Activated CD8-positive, alpha-beta memory T cell treated with anti-CD3 and anti-CD28 coated beads, Interleukin-2, amount 50 U/mL, for 1 hour (primary cell): ENCODE data around the gene TLCD3B.

Experiments used
- DNase-seq: peaks from one replicate; pipeline ENCODE4 v3.0.0-alpha.2; 2020; ENCODE audit errors: extremely low read depth

Gene TLCD3B

GRCh38 chr16:30030841-30031413 is at the start of gene TLCD3B:
Gene TLCD3B (minus strand): TSS chr16:30031271. CDS start chr16:30030527, 744 bp downstream.
- no peak for DNase-seq

- DNase-seq: no peak
These were observed 48.4 kb upstream of the TLCD3B start for GRCh38 chr16:30079480-30079879.

GRCh38 chr16:30078744-30079143 is 47.7 kb upstream of the TLCD3B start:
- DNase-seq: no peak

GRCh38 chr16:30077656-30078055 is 46.6 kb upstream of the TLCD3B start:
- no peak for DNase-seq

- no peak for DNase-seq
These were observed 45.3 kb upstream of the TLCD3B start for GRCh38 chr16:30076276-30076791.

- DNase-seq: peak; percentile 64
These were observed 44.6 kb upstream of the TLCD3B start, which contains the start of gene PPP4C for GRCh38 chr16:30075503-30076275. Gene PPP4C (plus strand): TSS chr16:30075994. CDS start chr16:30076378, 384 bp downstream.

GRCh38 chr16:30070490-30070889 is 39.4 kb upstream of the TLCD3B start:
- no peak for DNase-seq

GRCh38 chr16:30069611-30070462 is 38.8 kb upstream of the TLCD3B start:
- no peak for DNase-seq

- no peak for DNase-seq
These were observed 37.9 kb upstream of the TLCD3B start for GRCh38 chr16:30068750-30069610.

GRCh38 chr16:30068333-30068732 is 37.3 kb upstream of the TLCD3B start:
- no peak for DNase-seq

- no peak for DNase-seq
These were observed 36.5 kb upstream of the TLCD3B start for GRCh38 chr16:30067584-30067916.

GRCh38 chr16:30066761-30067583 is 35.9 kb upstream of the TLCD3B start:
- DNase-seq: no peak

- DNase-seq: no peak
These were observed 35.1 kb upstream of the TLCD3B start for GRCh38 chr16:30065943-30066760.

GRCh38 chr16:30065102-30065942 is 34.3 kb upstream of the TLCD3B start, which contains the start of gene ALDOA:
Gene ALDOA (plus strand): TSS chr16:30065760. CDS start chr16:30066898, 1,138 bp downstream.
- DNase-seq: peak; percentile 86

GRCh38 chr16:30064729-30065101 is 33.6 kb upstream of the TLCD3B start:
- no peak for DNase-seq

GRCh38 chr16:30063893-30064728 is 33.0 kb upstream of the TLCD3B start:
- DNase-seq: no peak

GRCh38 chr16:30063278-30063892 is 32.3 kb upstream of the TLCD3B start:
- no peak for DNase-seq
